ENCODE results near the gene MRGPRF.

DNA sequence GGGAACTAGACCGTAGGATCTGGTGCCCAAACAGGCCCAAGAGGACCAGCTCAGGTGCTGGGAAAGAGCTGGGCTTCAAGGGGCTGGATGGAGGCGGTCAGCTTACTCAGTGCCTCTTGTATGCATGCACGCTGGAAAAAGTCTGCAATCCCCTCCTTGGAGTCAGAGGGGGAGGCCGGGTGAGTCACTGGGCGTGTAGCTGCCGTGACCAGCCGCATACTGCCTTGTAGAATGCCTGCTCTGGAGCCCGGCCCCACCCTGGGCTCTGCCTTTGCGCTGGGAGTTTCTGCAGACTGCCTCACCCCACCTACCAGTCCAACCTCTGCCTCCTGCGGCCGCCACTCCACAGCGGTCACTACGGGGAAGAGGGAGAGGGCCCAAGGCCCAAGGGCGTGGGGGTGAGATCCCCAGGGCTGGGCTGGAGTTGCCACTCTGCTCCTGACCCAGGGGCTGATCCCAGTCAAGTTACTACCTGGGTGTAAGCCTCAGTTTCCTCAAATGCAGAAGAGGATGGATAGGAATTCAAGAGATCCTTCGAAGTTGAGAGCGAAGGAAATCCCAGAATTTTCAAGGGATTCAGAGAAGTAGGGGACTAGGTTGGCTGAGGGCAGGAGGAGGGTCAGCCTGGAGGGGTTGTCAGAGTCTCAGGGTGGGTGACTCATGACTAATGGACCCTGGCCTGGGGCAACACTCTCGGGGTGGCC is 4.2 kb downstream of the MRGPRF start:
- no peak for TF ChIP-seq POLR2A (IDR thresholded peaks at IDR 0.05; ENCODE audit: low read depth, low read length)
- no peak for TF ChIP-seq POLR2AphosphoS5 (IDR thresholded peaks at IDR 0.05; ENCODE audit: low read depth, low read length)
- TF ChIP-seq TAF1 (IDR thresholded peaks at IDR 0.05; ENCODE audit: low read depth, low read length) = no peak
- no peak for TF ChIP-seq PAX5 (IDR thresholded peaks at IDR 0.05; ENCODE audit: insufficient read depth, low read length, severe bottlenecking)
